ENCODE results near the gene CASP5.
"Not testable (repeated sequence)": the region's sequence is repeated elsewhere in the genome, so short reads cannot be mapped to it uniquely, and the experiment has no call there.

CASP5 gene

GRCh38 chr11:105042178-105042577 lies 19.2 kb upstream of the CASP5 start:
- H3K4me3 ChIP-seq (ENCODE audit: low read depth, low read length): no peak overlapping the region
- no peak for TF ChIP-seq CTCF (IDR thresholded peaks at IDR 0.05; ENCODE audit: low read depth, low read length, missing control alignments)
- no peak for DNase-seq (ENCODE audit: low read depth)

GRCh38 chr11:105040703-105041102 lies 17.7 kb upstream of the CASP5 start:
- no peak for DNase-seq (ENCODE audit: low read depth)
- TF ChIP-seq CTCF (IDR thresholded peaks at IDR 0.05; ENCODE audit: low read depth, low read length, missing control alignments): no peak
- no peak overlapping the region for H3K4me3 ChIP-seq (ENCODE audit: low read depth, low read length)

- DNase-seq (ENCODE audit: low read depth): peak; percentile 15
- peak within 1 kb of the TSS; percentile 29 for H3K4me3 ChIP-seq (ENCODE audit: low read depth, low read length)
- TF ChIP-seq CTCF (IDR thresholded peaks at IDR 0.05; ENCODE audit: low read depth, low read length, missing control alignments): no peak
These were observed 12.0 kb upstream of the CASP5 start, which contains the start of gene CASP1 for GRCh38 chr11:105034813-105035620. CASP1 (minus strand) TSS chr11:105035144; CDS start chr11:105035113, 31 bp downstream.

GRCh38 chr11:105034388-105034787 lies 11.4 kb upstream of the CASP5 start:
- H3K4me3 ChIP-seq (ENCODE audit: low read depth, low read length): peak overlapping the region; percentile 29; the same call in 1 of the 2 replicates
- DNase-seq (ENCODE audit: low read depth): not testable (repeated sequence)

GRCh38 chr11:105033781-105034180 lies 10.8 kb upstream of the CASP5 start:
- TF ChIP-seq CTCF (IDR thresholded peaks at IDR 0.05; ENCODE audit: low read depth, low read length, missing control alignments): no peak
- DNase-seq (ENCODE audit: low read depth): no peak
- no peak overlapping the region for H3K4me3 ChIP-seq (ENCODE audit: low read depth, low read length)

- H3K4me3 ChIP-seq (ENCODE audit: low read depth, low read length): no peak overlapping the region
- TF ChIP-seq CTCF (IDR thresholded peaks at IDR 0.05; ENCODE audit: low read depth, low read length, missing control alignments): no peak
- no peak for DNase-seq (ENCODE audit: low read depth)
These were observed 10.4 kb upstream of the CASP5 start for GRCh38 chr11:105033343-105033742.

GRCh38 chr11:105032495-105032894 lies 9.5 kb upstream of the CASP5 start:
- H3K4me3 ChIP-seq (ENCODE audit: low read depth, low read length): no peak overlapping the region
- no peak for TF ChIP-seq CTCF (IDR thresholded peaks at IDR 0.05; ENCODE audit: low read depth, low read length, missing control alignments)
- no peak for DNase-seq (ENCODE audit: low read depth)
